Uterus (tissue), 2 donors: ENCODE results near the gene ZNF414.

Experiments used
- CTCF ChIP-seq, 4 experiments: fragments of 200-600 bp in 2 of 4; fragments of 450-650 bp in 2 of 4; sonication (generic) in 2 of 4; IDR thresholded peaks; one replicate each; pipeline ENCODE4 v1.5.1; 2016 to 2019; ENCODE audit warnings: antibody characterized with exemption in 4 of 4, mild to moderate bottlenecking in 2 of 4, moderate library complexity in 1 of 4
- POLR2A ChIP-seq, 2 donors: fragments of 450-650 bp; IDR thresholded peaks; one replicate each; pipeline ENCODE4 v1.6.1; 2016; ENCODE audit warnings: antibody characterized with exemption in 2 of 2, mild to moderate bottlenecking in 1 of 2, moderate library complexity in 1 of 2

GRCh38 chr19:8466018-8466417 lies 47.9 kb downstream of the ZNF414 start:
- no peak for TF ChIP-seq POLR2A (IDR thresholded peaks at IDR 0.05)
- TF ChIP-seq CTCF (IDR thresholded peaks at IDR 0.05): no peak
